ENCODE measurements around the gene NDUFS5.
"Not testable (repeated sequence)": the region's sequence is repeated elsewhere in the genome, so short reads cannot be mapped to it uniquely, and the experiment has no call there.

NDUFS5 gene

GRCh38 chr1:39026051-39026865, at the start of gene NDUFS5:
NDUFS5 (plus strand) TSS chr1:39026350; CDS start chr1:39028725, 2,375 bp downstream.
- FAIRE-seq, result no peak

- not testable (repeated sequence) for FAIRE-seq
Measured at GRCh38 chr1:38977399-38978244, 48.5 kb upstream of the NDUFS5 start.

- not testable (repeated sequence) for FAIRE-seq
Measured at GRCh38 chr1:38978245-38978542, 48.0 kb upstream of the NDUFS5 start.

DNA sequence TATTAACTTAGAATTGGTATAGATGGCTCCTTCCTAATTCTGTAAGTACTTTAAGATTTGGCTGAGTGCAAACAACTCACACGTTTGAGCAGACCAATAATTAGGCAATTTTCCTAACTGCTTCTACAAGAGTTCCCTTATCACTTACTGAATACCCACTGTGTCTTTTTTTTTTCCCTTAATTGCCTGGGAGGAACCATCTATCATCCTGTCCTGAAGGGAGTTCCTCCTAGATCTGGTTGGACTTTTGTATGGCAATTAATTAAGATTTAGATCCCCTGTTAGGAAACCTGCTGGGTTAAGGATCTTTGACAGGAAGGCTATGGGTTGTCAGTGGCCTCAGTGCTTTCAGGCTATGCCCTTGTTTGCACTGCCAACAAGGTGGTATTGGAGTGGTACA, 46.8 kb upstream of the NDUFS5 start:
- not testable (repeated sequence) for FAIRE-seq

GRCh38 chr1:38989979-38990378, 36.2 kb upstream of the NDUFS5 start:
- FAIRE-seq, result no peak

DNA sequence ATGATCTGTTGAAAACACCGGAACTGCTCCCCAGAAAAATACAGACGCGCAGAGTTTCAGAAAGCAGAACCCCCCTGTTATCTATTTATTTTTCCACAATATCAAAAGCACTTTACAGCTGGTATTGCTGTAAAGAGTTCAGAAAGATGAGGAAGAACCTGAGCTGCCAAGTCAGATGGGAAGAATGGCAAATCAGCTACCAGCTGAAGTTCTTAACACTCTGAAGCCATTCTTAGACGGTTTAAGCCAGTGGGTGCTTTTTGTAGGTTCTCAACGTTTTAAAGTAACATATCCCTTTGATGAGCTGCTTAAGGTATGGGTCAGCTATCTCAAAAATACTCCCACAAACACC, 35.8 kb upstream of the NDUFS5 start:
- no peak for FAIRE-seq

- FAIRE-seq, result no peak
Measured at GRCh38 chr1:38990738-38991637, 35.2 kb upstream of the NDUFS5 start, which contains the start of gene AKIRIN1. AKIRIN1 (plus strand) TSS chr1:38991276; CDS start chr1:38991381, 105 bp downstream.

GRCh38 chr1:38991638-38992411, 34.3 kb upstream of the NDUFS5 start:
- FAIRE-seq, result no peak

DNA sequence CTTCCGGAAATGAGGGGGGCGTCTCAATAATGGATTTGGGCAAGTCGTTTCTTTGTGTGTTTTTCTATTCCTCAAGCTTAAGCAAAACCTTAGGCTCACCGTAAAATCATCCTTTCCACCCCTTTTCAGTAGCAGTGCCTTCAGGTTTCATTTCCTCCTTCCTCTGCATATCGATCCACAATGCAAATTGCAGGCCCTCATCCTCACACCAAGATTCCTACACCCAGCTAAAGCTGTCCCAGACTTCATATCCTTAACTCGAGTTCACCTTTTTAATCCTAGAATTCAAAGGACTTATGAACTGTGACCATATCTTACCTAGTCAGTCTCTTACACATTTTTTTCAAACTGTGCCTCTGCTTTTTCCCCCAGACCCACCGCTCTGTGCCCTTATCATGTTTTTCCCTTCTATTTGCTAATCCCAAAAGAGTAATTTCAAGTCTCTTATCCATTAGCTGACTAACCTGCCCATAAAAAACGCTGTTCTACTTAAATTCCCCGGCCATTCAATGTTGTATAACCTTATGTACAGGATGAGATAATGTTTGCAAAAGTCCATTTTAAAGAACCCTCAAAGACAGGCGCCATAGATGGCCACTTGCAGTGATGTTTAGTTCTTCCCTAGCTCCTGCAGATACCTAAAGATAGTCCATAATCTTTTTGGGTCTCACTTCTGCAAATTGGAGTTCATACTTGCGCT, 33.6 kb upstream of the NDUFS5 start:
- no peak for FAIRE-seq

- no peak for FAIRE-seq
Measured at GRCh38 chr1:38994196-38994595, 32.0 kb upstream of the NDUFS5 start.

DNA sequence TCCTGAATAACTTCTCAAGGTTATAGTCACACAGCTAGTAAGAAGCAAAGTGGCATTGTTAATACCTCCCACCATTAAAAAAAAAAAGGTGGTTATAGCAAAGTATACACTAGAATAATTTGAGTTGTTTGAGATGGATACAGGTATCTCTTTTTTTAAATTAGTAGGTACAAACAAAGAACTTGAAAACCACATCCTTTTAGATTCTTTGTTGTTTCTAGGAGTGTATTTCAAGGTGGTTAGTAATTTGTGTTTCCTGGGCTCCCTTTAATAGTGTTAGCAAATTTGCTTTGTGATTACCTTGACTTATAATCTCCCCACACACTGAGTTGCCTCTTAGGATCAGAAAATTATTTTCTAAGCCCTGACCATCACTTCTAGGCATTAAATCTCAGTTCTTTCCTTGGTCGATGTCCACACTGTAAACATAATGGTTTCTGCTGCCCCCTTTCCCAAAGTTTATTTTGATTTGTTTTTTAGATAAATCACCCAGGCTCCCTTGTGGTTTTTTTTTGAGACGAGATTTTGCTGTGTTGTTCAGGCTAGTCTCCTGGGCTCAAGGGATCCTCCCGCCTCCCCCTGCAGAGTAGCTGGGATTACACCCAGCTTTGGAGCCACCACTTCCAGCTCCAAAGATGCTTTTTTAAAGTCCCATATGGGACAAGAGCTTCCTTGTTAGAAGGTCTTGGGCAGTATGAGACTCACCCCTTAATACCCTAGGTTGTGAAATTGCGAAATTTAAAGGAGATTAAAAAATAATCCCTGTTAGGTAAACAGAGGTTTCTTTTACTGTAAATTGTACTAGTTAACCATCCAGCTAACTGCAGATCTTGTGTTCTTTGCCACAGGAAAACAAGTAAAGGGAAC, 28.9 kb upstream of the NDUFS5 start:
- FAIRE-seq, result no peak

- no peak for FAIRE-seq
Measured at GRCh38 chr1:38997901-38998190, 28.3 kb upstream of the NDUFS5 start.

GRCh38 chr1:39001516-39002421, 24.4 kb upstream of the NDUFS5 start:
- no peak for FAIRE-seq

- FAIRE-seq, result no peak
Measured at GRCh38 chr1:39003281-39003680, 22.9 kb upstream of the NDUFS5 start.

- no peak for FAIRE-seq
Measured at GRCh38 chr1:39003794-39004193, 22.4 kb upstream of the NDUFS5 start.

DNA sequence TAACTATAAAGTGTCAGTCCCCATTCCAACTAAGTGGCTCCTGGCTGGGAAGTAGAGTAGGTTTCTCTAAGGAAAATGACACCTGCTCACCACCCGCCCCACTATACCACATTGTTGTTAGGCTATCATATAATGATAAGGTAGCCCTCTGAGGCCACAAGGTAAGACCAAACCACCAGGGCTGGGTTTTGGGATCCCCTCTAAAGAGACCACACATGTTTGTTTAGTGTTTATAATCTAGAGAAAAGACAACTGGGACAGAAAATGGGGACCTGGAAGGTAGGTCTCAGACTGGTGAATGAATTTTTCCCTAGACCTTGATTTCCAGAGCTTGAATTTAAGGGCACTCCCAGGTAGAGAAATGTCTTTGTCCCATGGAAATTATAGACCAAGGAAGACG, 19.9 kb upstream of the NDUFS5 start:
- FAIRE-seq, result no peak

- FAIRE-seq, result no peak
Measured at GRCh38 chr1:39006726-39007645, 19.2 kb upstream of the NDUFS5 start.

DNA sequence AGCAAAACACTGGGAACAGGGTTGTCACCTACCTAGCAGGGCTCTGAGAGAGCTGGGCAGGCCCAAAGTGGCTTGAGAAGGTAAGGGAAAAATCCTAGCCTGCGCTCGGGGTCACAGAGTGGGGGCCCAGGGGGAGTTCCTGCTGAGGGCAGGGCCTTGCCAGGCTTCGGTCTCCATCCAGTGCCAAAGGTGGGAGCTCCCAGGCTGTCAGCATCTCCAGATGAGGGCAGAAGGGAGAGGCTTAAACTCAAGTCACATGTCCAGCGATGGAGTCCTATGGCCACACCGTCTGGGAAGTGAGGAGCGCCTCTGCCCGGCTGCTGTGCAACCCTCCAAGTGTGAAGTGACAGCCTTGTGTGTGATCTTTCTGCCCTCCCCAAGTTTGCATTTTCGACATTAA, 11.2 kb upstream of the NDUFS5 start:
- FAIRE-seq, result not testable (repeated sequence)

All from islet of Langerhans (tissue), 1 donor.